GM12878 (cell line): ENCODE data around the gene BUB1B. TPM values are rescaled to one million over a fixed set of nuclear protein-coding genes. Genes with fewer than 3 reads are reported as not detected.

Experiments
- CUX1 ChIP-seq: IDR thresholded peaks from 2 replicates; pipeline ENCODE4 v1.6.1; 2012; ENCODE audit warnings: improper control_type of control experiment, low read depth, low read length; ENCODE audit not compliant: insufficient replicate concordance
- E2F8 ChIP-seq: fragments of 450-650 bp; IDR thresholded peaks from 2 replicates; pipeline ENCODE4 v1.6.1; 2018; ENCODE audit warnings: mild to moderate bottlenecking, low read depth, moderate library complexity; ENCODE audit not compliant: partially characterized antibody
- HDAC6 ChIP-seq: fragments of 200-600 bp; sonication (generic); IDR thresholded peaks from one replicate; pipeline ENCODE4 v1.8.0; 2017; ENCODE audit warnings: antibody characterized with exemption; ENCODE audit not compliant: unreplicated experiment
- IRF5 ChIP-seq: fragments of 450-650 bp; IDR thresholded peaks from 2 replicates; pipeline ENCODE4 v1.6.1; 2017; ENCODE audit warnings: borderline replicate concordance
- MAX ChIP-seq: IDR thresholded peaks from 2 replicates; pipeline ENCODE4 v1.6.1; 2012; ENCODE audit warnings: low read depth, low read length, improper control_type of control experiment
- MEF2B ChIP-seq: fragments of 450-650 bp; IDR thresholded peaks from 2 replicates; pipeline ENCODE4 v1.6.1; 2018; ENCODE audit warnings: mild to moderate bottlenecking, moderate library complexity; ENCODE audit not compliant: partially characterized antibody, poor library complexity, severe bottlenecking
- POLR2A ChIP-seq: IDR thresholded peaks from 2 replicates; pipeline ENCODE4 v1.6.1; 2011; ENCODE audit warnings: low read depth, mild to moderate bottlenecking, low read length
- POLR2AphosphoS2 ChIP-seq: IDR thresholded peaks from 2 replicates; pipeline ENCODE4 v1.6.1; 2011; ENCODE audit warnings: low read depth, mild to moderate bottlenecking, low read length, improper control_type of control experiment, moderate library complexity
- RAD21 ChIP-seq: IDR thresholded peaks from 2 replicates; pipeline ENCODE4 v1.6.1; 2011; ENCODE audit warnings: mild to moderate bottlenecking, low read depth, low read length, moderate library complexity; ENCODE audit not compliant: insufficient read depth
- RCOR1 ChIP-seq: conservative IDR thresholded peaks from 2 replicates; pipeline ENCODE4 v1.6.1; 2012; ENCODE audit warnings: low read depth, low read length, improper control_type of control experiment
- SIN3A ChIP-seq: IDR thresholded peaks from 2 replicates; pipeline ENCODE4 v1.6.1; 2012; ENCODE audit warnings: low read depth, low read length, improper control_type of control experiment
- SKIL ChIP-seq: fragments of 450-650 bp; IDR thresholded peaks from 2 replicates; pipeline ENCODE4 v1.6.1; 2017; ENCODE audit warnings: mild to moderate bottlenecking, low read depth, inconsistent platforms; ENCODE audit not compliant: poor library complexity, severe bottlenecking
- SRF ChIP-seq, 2 experiments: IDR thresholded peaks; 2 replicates each; pipeline ENCODE4 v1.6.1; 2011; ENCODE audit warnings: low read depth in 2 of 2, low read length in 2 of 2, mild to moderate bottlenecking in 1 of 2, moderate library complexity in 1 of 2
- YY1 ChIP-seq: IDR thresholded peaks from 2 replicates; pipeline ENCODE4 v1.6.1; 2011; ENCODE audit warnings: low read depth, mild to moderate bottlenecking, low read length
- ZNF207 ChIP-seq: fragments of 450-650 bp; IDR thresholded peaks from 2 replicates; pipeline ENCODE4 v1.6.1; 2014; ENCODE audit warnings: antibody characterized with exemption, mild to moderate bottlenecking, borderline replicate concordance
- polyA plus RNA-seq, 11 experiments: library from polyadenylated mRNA; depleted of rRNA in 4 of 11; unstranded in 6 of 11; stranded (reverse) in 5 of 11; fragments of >200 nt; fragmentation: Nextera tagmentation in 4 of 11; fragmentation: Illumina TruSeq in 1 of 11; extraction: Ambion mirVana in 4 of 11; extraction: Trizol in 1 of 11; gene quantifications; 1 replicate in 1 of 11; 2 replicates in 10 of 11; pipeline versions ENCODE4 v1.2.1 to v1.2.3, GENCODE V29; 2011 to 2016; ENCODE audit warnings: inconsistent platforms in 2 of 11, missing spikeins in 2 of 11, low read depth in 1 of 11
- total RNA-seq, 4 experiments: library from RNA; depleted of rRNA in 3 of 4; stranded (reverse); fragments of >200 nt in 3 of 4; fragmentation: Illumina TruSeq in 1 of 4; extraction: Trizol in 1 of 4; gene quantifications; 2 replicates each; pipeline versions ENCODE4 v1.2.1 to v1.2.3, GENCODE V29; 2013 to 2021

The BUB1B gene
- total and polyA plus RNA-seq, 10 of the 15 experiments (the other 5 are each of a cell fraction or from before 2014, with no cell fraction given) = 29.1 to 98.6 (median 77.3) TPM

DNA sequence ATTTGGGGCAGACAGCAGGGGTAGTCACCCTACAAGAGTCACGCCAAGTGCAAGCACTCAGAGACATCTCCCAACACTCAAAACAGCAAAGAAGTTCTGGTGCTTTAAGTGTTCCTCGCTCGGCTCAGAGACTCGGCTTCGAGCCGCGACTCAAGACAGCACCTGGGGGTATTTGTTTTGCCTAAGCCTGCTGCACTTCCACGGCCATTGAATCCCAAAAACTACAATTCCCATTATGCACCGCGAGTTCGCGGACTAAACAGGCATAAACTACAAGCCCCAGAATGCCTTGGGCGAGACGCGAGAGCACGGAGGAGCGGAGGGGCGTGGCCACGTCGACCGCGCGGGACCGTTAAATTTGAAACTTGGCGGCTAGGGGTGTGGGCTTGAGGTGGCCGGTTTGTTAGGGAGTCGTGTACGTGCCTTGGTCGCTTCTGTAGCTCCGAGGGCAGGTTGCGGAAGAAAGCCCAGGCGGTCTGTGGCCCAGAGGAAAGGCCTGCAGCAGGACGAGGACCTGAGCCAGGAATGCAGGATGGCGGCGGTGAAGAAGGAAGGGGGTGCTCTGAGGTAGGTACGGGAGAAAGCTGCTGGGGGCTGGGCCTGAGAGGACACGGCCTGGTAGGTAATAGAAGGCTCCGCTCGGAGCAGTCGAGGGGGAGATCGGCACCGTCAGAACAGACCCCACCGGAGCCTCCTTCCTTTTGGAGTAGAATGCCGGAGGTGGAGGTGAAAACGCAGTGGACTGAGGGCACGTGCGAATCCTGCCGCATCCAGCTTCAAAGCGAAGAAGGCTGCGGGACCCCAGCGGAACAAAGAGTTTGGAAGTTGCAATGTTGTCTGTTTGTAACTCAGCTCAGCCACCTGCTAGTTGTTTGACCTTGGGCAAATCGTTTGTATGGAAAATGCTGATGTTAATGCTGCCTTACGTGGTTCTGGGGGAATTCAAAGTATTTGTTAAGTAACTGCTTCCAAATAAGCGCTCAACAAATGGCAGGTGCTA is at the start of gene BUB1B (continued):
- no peak for TF ChIP-seq SRF (IDR thresholded peaks at IDR 0.05; ENCODE audit: low read depth in 2 of 2, low read length in 2 of 2)
- no peak for TF ChIP-seq E2F8
- TF ChIP-seq YY1 = peak; percentile 97
- TF ChIP-seq ZNF207 = peak; percentile 53; the same call in 1 of the 2 replicates
- TF ChIP-seq CUX1 = no peak
- no peak for TF ChIP-seq HDAC6
- peak; percentile 90 for TF ChIP-seq MAX
- TF ChIP-seq POLR2AphosphoS2 = no peak
- no peak for TF ChIP-seq RAD21
- no peak for TF ChIP-seq MEF2B
- TF ChIP-seq RCOR1 = peak; percentile 82; the same call in 1 of the 2 replicates
- peak; percentile 100 for TF ChIP-seq SIN3A
- TF ChIP-seq IRF5 = peak; percentile 44; the same call in 1 of the 2 replicates
- peak; percentile 92 for TF ChIP-seq POLR2A
- TF ChIP-seq SKIL = no peak
